H1 (cell line): ENCODE data around the gene THOC7. TPM values are rescaled to one million over a fixed set of nuclear protein-coding genes. Genes with fewer than 3 reads are reported as not detected.

Source experiments
- CTCF ChIA-PET: fragments of 300-600 bp; sonication (Branson Sonifier 250); formaldehyde crosslinking; loops from one replicate; lab custom pipeline; 2021; ENCODE audit not compliant: partially characterized antibody; lab: Charles Lee
- POLR2A ChIA-PET: fragments of 300-600 bp; sonication (Branson Sonifier 250); formaldehyde crosslinking; loops from one replicate; lab custom pipeline; 2021; ENCODE audit warnings: inconsistent platforms; ENCODE audit not compliant: partially characterized antibody; lab: Charles Lee
- DNase-seq, 2 experiments: peaks; one replicate each; pipeline versions ENCODE4 v3.0.0 to v3.0.0-alpha.2; 2010 to 2022; ENCODE audit warnings: low spot score in 2 of 2, low read depth in 1 of 2, mixed read lengths in 1 of 2
- FAIRE-seq: peaks from 2 replicates; lab custom pipeline; 2011; peaks lifted over from hg19 to GRCh38; lab: Jason Lieb, UNC
- H2AFZ ChIP-seq: 2 replicates; pipeline ENCODE4 v1.8.1; 2012; ENCODE audit warnings: low read length, inconsistent platforms
- H2AK5ac ChIP-seq: 2 replicates; pipeline ENCODE4 v1.6.1; 2013; ENCODE audit warnings: low read depth, low read length
- H2BK120ac ChIP-seq: replicated peaks from 2 replicates; pipeline ENCODE3; 2013; ENCODE audit warnings: low read depth, low read length, inconsistent platforms
- H2BK12ac ChIP-seq: 2 replicates; pipeline ENCODE4 v1.6.1; 2013; ENCODE audit warnings: low read depth, low read length
- H2BK15ac ChIP-seq: 2 replicates; pipeline ENCODE4 v1.6.1; 2013; ENCODE audit warnings: low read length
- H2BK20ac ChIP-seq: 2 replicates; pipeline ENCODE4 v1.6.1; 2013; ENCODE audit warnings: low read length
- H2BK5ac ChIP-seq: 2 replicates; pipeline ENCODE4 v1.6.1; 2013; ENCODE audit warnings: low read depth, low read length
- H3K14ac ChIP-seq: 2 replicates; pipeline ENCODE4 v1.6.1; 2013; ENCODE audit warnings: inconsistent platforms; ENCODE audit not compliant: insufficient read length
- H3K18ac ChIP-seq: 2 replicates; pipeline ENCODE4 v1.6.1; 2013; ENCODE audit warnings: low read length; ENCODE audit errors: extremely low read depth
- H3K23ac ChIP-seq: 2 replicates; pipeline ENCODE4 v1.6.1; 2013; ENCODE audit warnings: inconsistent platforms; ENCODE audit not compliant: insufficient read length
- H3K23me2 ChIP-seq: 2 replicates; pipeline ENCODE4 v1.6.1; 2013; ENCODE audit warnings: low read depth, low read length
- H3K27ac ChIP-seq: 2 replicates; pipeline ENCODE4 v1.6.1; 2011; ENCODE audit warnings: low read depth, low read length, inconsistent platforms
- H3K27me3 ChIP-seq, 4 experiments: replicated peaks in 1 of 4; 1 replicate in 1 of 4; 2 replicates in 3 of 4; pipeline versions ENCODE4 v1.6.1 to v1.8.1; 2011 to 2013; ENCODE audit warnings: low read length in 3 of 4, mild to moderate bottlenecking in 3 of 4, inconsistent platforms in 2 of 4, mixed read lengths in 2 of 4, moderate library complexity in 1 of 4; ENCODE audit not compliant: control insufficient read depth in 3 of 4, insufficient read depth in 3 of 4; ENCODE audit errors: extremely low read depth in 1 of 4
- H3K36me3 ChIP-seq, 4 experiments: 2 replicates each; pipeline versions ENCODE4 v1.6.1 to v1.8.1; 2011 to 2013; ENCODE audit warnings: mild to moderate bottlenecking in 4 of 4, low read length in 3 of 4, moderate library complexity in 2 of 4, control low read depth in 1 of 4, inconsistent platforms in 1 of 4; ENCODE audit not compliant: insufficient read depth in 4 of 4, control insufficient read depth in 2 of 4
- H3K4ac ChIP-seq: replicated peaks from 2 replicates; pipeline ENCODE3; 2013; ENCODE audit warnings: low read length, low read depth, mixed read lengths, inconsistent platforms; ENCODE audit not compliant: insufficient read length
- H3K4me1 ChIP-seq, 4 experiments: replicated peaks in 1 of 4; 1 replicate in 1 of 4; 2 replicates in 3 of 4; pipeline versions ENCODE4 v1.6.1 to v1.8.1; 2011 to 2013; ENCODE audit warnings: low read length in 3 of 4, inconsistent platforms in 2 of 4, mixed read lengths in 1 of 4; ENCODE audit not compliant: insufficient read depth in 4 of 4, control insufficient read depth in 3 of 4
- H3K4me2 ChIP-seq, 2 experiments: 2 replicates each; pipeline versions ENCODE4 v1.6.1 to v1.8.1; 2011 to 2013; ENCODE audit warnings: low read depth in 2 of 2, low read length in 2 of 2, control low read depth in 1 of 2, inconsistent platforms in 1 of 2, mild to moderate bottlenecking in 1 of 2; ENCODE audit not compliant: insufficient read depth in 1 of 2
- H3K4me3 ChIP-seq, 4 experiments: fragments of 200-600, 300-600 bp in 1 of 4; sonication (generic), shearing (Covaris generic), sonication (Bioruptor Twin) in 1 of 4; 2 replicates each; pipeline versions ENCODE4 v1.5.1 to v1.8.1; 2011 to 2016; ENCODE audit warnings: low read length in 4 of 4, low read depth in 3 of 4, control low read depth in 2 of 4, inconsistent platforms in 2 of 4, mild to moderate bottlenecking in 2 of 4, mixed read lengths in 1 of 4, moderate library complexity in 1 of 4; ENCODE audit not compliant: insufficient read depth in 2 of 4; ENCODE audit errors: extremely low read depth in 1 of 4
- H3K56ac ChIP-seq: replicated peaks from 2 replicates; pipeline ENCODE3; 2013; ENCODE audit warnings: low read depth, mild to moderate bottlenecking, mixed read lengths, low read length, inconsistent platforms; ENCODE audit not compliant: insufficient read length
- H3K79me1 ChIP-seq: 2 replicates; pipeline ENCODE4 v1.6.1; 2013; ENCODE audit warnings: low read depth, low read length, control low read depth
- H3K79me2 ChIP-seq, 2 experiments: 2 replicates each; pipeline versions ENCODE4 v1.6.1 to v1.8.1; 2012 to 2013; ENCODE audit warnings: low read length in 2 of 2, mild to moderate bottlenecking in 2 of 2, inconsistent platforms in 1 of 2; ENCODE audit not compliant: insufficient read depth in 2 of 2, control insufficient read depth in 1 of 2
- H3K9ac ChIP-seq, 4 experiments: replicated peaks in 1 of 4; 1 replicate in 1 of 4; 2 replicates in 3 of 4; pipeline versions ENCODE4 v1.6.1 to v1.8.1; 2011 to 2013; ENCODE audit warnings: low read depth in 3 of 4, low read length in 3 of 4, control low read depth in 2 of 4, mild to moderate bottlenecking in 2 of 4, moderate library complexity in 2 of 4, inconsistent platforms in 1 of 4; ENCODE audit errors: extremely low read depth in 1 of 4
- H3K9me3 ChIP-seq, 2 experiments: 2 replicates each; pipeline versions ENCODE4 v1.6.1 to v1.8.1; 2012 to 2013; ENCODE audit warnings: mild to moderate bottlenecking in 2 of 2, moderate library complexity in 2 of 2, control low read depth in 1 of 2, inconsistent platforms in 1 of 2, low read depth in 1 of 2, low read length in 1 of 2, mixed read lengths in 1 of 2; ENCODE audit not compliant: insufficient read depth in 2 of 2
- H4K20me1 ChIP-seq, 2 experiments: replicated peaks in 1 of 2; 2 replicates each; pipeline versions ENCODE3 to v1.8.1; 2011 to 2013; ENCODE audit warnings: inconsistent platforms in 2 of 2, low read length in 2 of 2, mild to moderate bottlenecking in 1 of 2; ENCODE audit not compliant: insufficient read depth in 2 of 2, control insufficient read depth in 1 of 2
- H4K5ac ChIP-seq: 2 replicates; pipeline ENCODE4 v1.6.1; 2013; ENCODE audit warnings: low read length, low read depth, mixed read lengths, inconsistent platforms; ENCODE audit not compliant: insufficient read length
- H4K8ac ChIP-seq: 2 replicates; pipeline ENCODE4 v1.8.0; 2013; ENCODE audit warnings: mild to moderate bottlenecking, moderate library complexity, low read length, inconsistent platforms; ENCODE audit not compliant: insufficient read depth; ENCODE audit errors: extremely low read depth
- H4K91ac ChIP-seq: replicated peaks from 2 replicates; pipeline ENCODE3; 2013; ENCODE audit warnings: low read length, mixed read lengths, inconsistent platforms; ENCODE audit not compliant: insufficient read length
- CTBP2 ChIP-seq: IDR thresholded peaks from 2 replicates; pipeline ENCODE4 v1.7.0; 2011; ENCODE audit warnings: borderline replicate concordance, mild to moderate bottlenecking, moderate library complexity, mixed read lengths, low read length; ENCODE audit not compliant: insufficient read depth, insufficient read length
- EGR1 ChIP-seq: IDR thresholded peaks from 2 replicates; pipeline ENCODE4 v1.6.1; 2011; ENCODE audit warnings: low read depth, low read length, borderline replicate concordance
- EP300 ChIP-seq, 2 experiments: IDR thresholded peaks; 1 replicate in 1 of 2; 2 replicates in 1 of 2; pipeline ENCODE4 v1.6.1; 2011 to 2012; ENCODE audit warnings: low read depth in 2 of 2, low read length in 2 of 2, mild to moderate bottlenecking in 2 of 2, borderline replicate concordance in 1 of 2, inconsistent platforms in 1 of 2, moderate library complexity in 1 of 2
- GABPA ChIP-seq: IDR thresholded peaks from 2 replicates; pipeline ENCODE4 v1.6.1; 2011; ENCODE audit warnings: mild to moderate bottlenecking, low read length, moderate library complexity, borderline replicate concordance; ENCODE audit not compliant: insufficient read depth
- GTF2F1 ChIP-seq: IDR thresholded peaks from 2 replicates; pipeline ENCODE4 v1.6.1; 2012; ENCODE audit warnings: low read depth, low read length, improper control_type of control experiment, borderline replicate concordance
- JUND ChIP-seq: IDR thresholded peaks from 2 replicates; pipeline ENCODE4 v1.6.1; 2011; ENCODE audit warnings: mild to moderate bottlenecking, improper control_type of control experiment, low read length
- KDM5A ChIP-seq: fragments of 200-600 bp; IDR thresholded peaks from 2 replicates; pipeline ENCODE4 v1.7.1; 2012; ENCODE audit warnings: mild to moderate bottlenecking, low read length, inconsistent platforms, mixed read lengths
- MAFK ChIP-seq: IDR thresholded peaks from 2 replicates; pipeline ENCODE4 v1.6.1; 2012; ENCODE audit warnings: low read depth, mild to moderate bottlenecking, improper control_type of control experiment, low read length
- SIN3A ChIP-seq, 2 experiments: IDR thresholded peaks in 1 of 2; conservative IDR thresholded peaks in 1 of 2; 2 replicates each; pipeline ENCODE4 v1.6.1; 2011 to 2012; ENCODE audit warnings: low read length in 2 of 2, improper control_type of control experiment in 1 of 2, low read depth in 1 of 2, mild to moderate bottlenecking in 1 of 2
- SIX5 ChIP-seq: IDR thresholded peaks from 2 replicates; pipeline ENCODE4 v1.6.1; 2011; ENCODE audit warnings: mild to moderate bottlenecking, low read depth, low read length
- SP1 ChIP-seq: IDR thresholded peaks from 2 replicates; pipeline ENCODE4 v1.6.1; 2011; ENCODE audit warnings: low read depth, low read length
- SUZ12 ChIP-seq: fragments of 200-600 bp; sonication (generic); IDR thresholded peaks from 2 replicates; pipeline ENCODE4 v1.6.1; 2012; ENCODE audit warnings: mild to moderate bottlenecking, inconsistent platforms, low read length, moderate library complexity, mixed read lengths
- TCF12 ChIP-seq: IDR thresholded peaks from 2 replicates; pipeline ENCODE4 v1.6.1; 2011; ENCODE audit warnings: low read depth, mild to moderate bottlenecking, low read length
- TEAD4 ChIP-seq: IDR thresholded peaks from 2 replicates; pipeline ENCODE4 v1.6.1; 2012; ENCODE audit warnings: low read depth, low read length, inconsistent platforms, mixed read lengths
- WGBS, 2 experiments: shearing (Covaris generic) in 1 of 2; methylation state at CpG; one replicate each; pipeline versions ENCODE4 v1.1.6 to v1.1.7; 2013 to 2015; ENCODE audit warnings: low lambda C conversion rate in 2 of 2, mixed read lengths in 2 of 2, inconsistent platforms in 1 of 2, low coverage in 1 of 2, missing lambda C conversion rate in 1 of 2; ENCODE audit not compliant: insufficient replicate concordance in 2 of 2, insufficient coverage in 1 of 2, insufficient read length in 1 of 2; ENCODE audit errors: extremely low coverage in 1 of 2, missing lambda C conversion rate in 1 of 2; 5-methylcytosine and 5-hydroxymethylcytosine counted together
- polyA plus RNA-seq, 7 experiments: library from polyadenylated mRNA; depleted of rRNA in 3 of 7; stranded (reverse) in 5 of 7; unstranded in 2 of 7; fragments of >200 nt in 5 of 7; fragments of 200-250 nt in 2 of 7; gene quantifications; 1 replicate in 5 of 7; 2 replicates in 1 of 7; 4 replicates in 1 of 7; pipeline versions ENCODE4 v1.2.1 to v1.2.3, GENCODE V29; 2011 to 2013; ENCODE audit warnings: missing spikeins in 2 of 7, mixed read lengths in 2 of 7
- total RNA-seq: library from RNA; stranded (reverse); fragmentation: NEBNext Ultra II Directional; extraction: Animal tissue kit (Norgen Biotek cat#: 25700); gene quantifications from 2 replicates; pipeline ENCODE4 v1.2.1, GENCODE V29; 2021

THOC7 gene
- total and polyA plus RNA-seq, 2 of the 8 experiments (the other 6 are each of a cell fraction or from before 2014, with no cell fraction given): 18.7 to 74.0 TPM

DNA sequence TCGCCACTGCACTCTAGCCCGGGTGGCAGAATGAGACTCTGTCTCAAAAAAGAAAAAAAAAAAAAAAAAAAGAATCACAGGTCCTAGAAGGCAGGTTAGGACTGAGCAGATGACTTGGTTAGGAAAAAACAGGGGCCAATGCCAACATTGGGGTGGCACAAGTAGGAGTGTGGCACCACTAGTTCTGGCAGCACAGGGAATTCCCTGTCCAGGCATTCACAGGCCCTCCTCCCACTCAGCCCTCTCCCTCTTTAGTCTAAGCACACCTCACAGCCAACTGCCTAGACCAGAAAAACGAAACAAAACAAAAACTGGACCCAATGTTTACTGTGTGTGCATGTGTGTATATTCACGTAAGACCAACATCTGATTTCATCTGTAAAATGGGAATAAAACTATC, 10.5 kb downstream of the THOC7 start:
- no peak overlapping the region for H3K23ac ChIP-seq
- H3K27me3 ChIP-seq: no peaks in the 10 kb centered on the region
- H3K79me1 ChIP-seq: no peaks in the 10 kb centered on the region
- H3K79me2 ChIP-seq: peaks cover 0 to 31% of the 10 kb centered on the region in 2 experiments; a peak in 2 of 4 replicates
- no peak overlapping the region for H2BK12ac ChIP-seq
- no peak overlapping the region for H3K4ac ChIP-seq
- no peaks in the 10 kb centered on the region for H4K20me1 ChIP-seq
- TF ChIP-seq TCF12: no peak
- TF ChIP-seq SIN3A (conservative IDR thresholded peaks at IDR 0.05 in 1 of 2, IDR thresholded peaks at IDR 0.05 in 1 of 2; ENCODE audit: low read depth in 1 of 2, low read length in 2 of 2): no peak
- no peak for TF ChIP-seq EP300 (IDR thresholded peaks at IDR 0.05; ENCODE audit: borderline replicate concordance in 1 of 2, low read depth in 2 of 2, low read length in 2 of 2)
- TF ChIP-seq TEAD4: no peak
- TF ChIP-seq SIX5: no peak
- TF ChIP-seq JUND: no peak
- no peak for TF ChIP-seq KDM5A
- TF ChIP-seq MAFK: no peak
- no peak for TF ChIP-seq SUZ12
- no peak for TF ChIP-seq CTBP2
- no peak for TF ChIP-seq GABPA
- TF ChIP-seq EGR1: no peak
- TF ChIP-seq SP1: no peak
- no peak for TF ChIP-seq GTF2F1
- TF ChIP-seq, all 59 proteins: peak for 0
- Histone ChIP-seq H4K91ac (no peak overlapping the region), H3K4me2 (no peak overlapping the region), H3K14ac (no peak overlapping the region), H2BK15ac (no peak overlapping the region), H4K5ac (no peak overlapping the region), H2AK5ac (no peak overlapping the region), H3K27ac (no peak overlapping the region), H2BK120ac (no peak overlapping the region), H3K9me3 (no peaks in the 10 kb centered on the region), H3K4me3 (no peak overlapping the region), H2BK5ac (no peak overlapping the region), H3K36me3 (no peaks in the 10 kb centered on the region), H4K8ac (no peak overlapping the region), H3K23me2 (no peaks in the 10 kb centered on the region), H3K4me1 (peaks cover 0 to 13% (median 4%) of the 10 kb centered on the region in 4 experiments; a peak in 4 of 7 replicates), H2AFZ (no peak overlapping the region), H3K56ac (no peak overlapping the region), H2BK20ac (no peak overlapping the region), H3K18ac (no peak overlapping the region), H3K9ac (no peak overlapping the region)
- no peak for DNase-seq
- CTCF ChIA-PET: no interaction called here
- POLR2A ChIA-PET: interaction anchor here (0.7 to 1.0 kb wide), 2 partner anchors 18 to 98 kb away, joined by 3 read pairs; no protein-coding TSS in a partner anchor
- no peak for FAIRE-seq
- 87% methylated on average over 4 of the region's 4 CpGs; no CpG with 5 or more reads in 1 of the 2 experiments for WGBS, 2 experiments
